Endothelial cell of umbilical vein (primary cell): ENCODE results near the gene MYO7B. TPM values are rescaled to one million over a fixed set of nuclear protein-coding genes. Genes with fewer than 3 reads are reported as not detected.

Experiments used
- BruUV-seq: library from RNA; stranded (reverse); fragments of 400-500 nt; replicated peaks from 2 replicates; lab custom pipeline; 2021; lab: Mats Ljungman, UMichigan
- CTCF ChIA-PET: fragments of 300-600, 350-600 bp; sonication (Branson Sonifier 250); formaldehyde crosslinking; loops from one replicate; lab custom pipeline; 2021; ENCODE audit warnings: antibody characterized with exemption, inconsistent platforms; lab: Charles Lee
- POLR2A ChIA-PET: fragments of 300-600, 350-600 bp; sonication (Branson Sonifier 250); formaldehyde crosslinking; loops from one replicate; lab custom pipeline; 2021; ENCODE audit warnings: antibody characterized with exemption, inconsistent platforms; lab: Charles Lee
- DNase-seq: peaks from one replicate; pipeline ENCODE4 v3.0.0-alpha.2; 2011; ENCODE audit warnings: low read depth, low spot score
- FAIRE-seq: peaks from 2 replicates; lab custom pipeline; 2011; peaks lifted over from hg19 to GRCh38; lab: Jason Lieb, UNC
- H2AFZ ChIP-seq: 2 replicates; pipeline ENCODE4 v1.6.0; 2012; ENCODE audit warnings: low read depth, low read length, control low read depth, inconsistent platforms
- H3K27ac ChIP-seq: 2 replicates; pipeline ENCODE4 v1.5.1; 2011; ENCODE audit warnings: low read depth, mild to moderate bottlenecking, control low read depth, low read length, moderate library complexity; ENCODE audit not compliant: insufficient read depth
- H3K27me3 ChIP-seq, 2 experiments: 2 replicates each; pipeline versions ENCODE4 v1.6.0 to v1.6.1; 2011; ENCODE audit warnings: low read length in 2 of 2, mixed read lengths in 1 of 2; ENCODE audit not compliant: control insufficient read depth in 2 of 2, insufficient read depth in 2 of 2
- H3K36me3 ChIP-seq, 2 experiments: 2 replicates in 1 of 2; 3 replicates in 1 of 2; pipeline ENCODE4 v1.5.1; 2011; ENCODE audit warnings: low read length in 2 of 2, mild to moderate bottlenecking in 1 of 2, moderate library complexity in 1 of 2; ENCODE audit not compliant: control insufficient read depth in 2 of 2, insufficient read depth in 2 of 2; ENCODE audit errors: extremely low read depth in 1 of 2
- H3K4me1 ChIP-seq: 3 replicates; pipeline ENCODE4 v1.5.1; 2011; ENCODE audit warnings: mild to moderate bottlenecking, low read length; ENCODE audit not compliant: control insufficient read depth, insufficient read depth; ENCODE audit errors: extremely low read depth
- H3K4me2 ChIP-seq: 2 replicates; pipeline ENCODE4 v1.6.1; 2011; ENCODE audit warnings: low read length, control low read depth, mixed read lengths; ENCODE audit not compliant: insufficient read depth
- H3K4me3 ChIP-seq, 3 experiments: fragments of 200-600 bp in 1 of 3; sonication (generic), shearing (Covaris generic) in 1 of 3; replicated peaks in 1 of 3; 2 replicates each; pipeline ENCODE4 v1.5.1; 2011 to 2016; ENCODE audit warnings: control low read depth in 3 of 3, low read length in 3 of 3, mild to moderate bottlenecking in 2 of 3, inconsistent platforms in 1 of 3, low read depth in 1 of 3, moderate library complexity in 1 of 3; ENCODE audit not compliant: insufficient read depth in 1 of 3
- H3K79me2 ChIP-seq: 2 replicates; pipeline ENCODE4 v1.6.0; 2012; ENCODE audit warnings: low read length, inconsistent platforms; ENCODE audit not compliant: control insufficient read depth, insufficient read depth
- H3K9ac ChIP-seq: replicated peaks from 2 replicates; pipeline ENCODE3; 2011; ENCODE audit warnings: low read length, control low read depth; ENCODE audit not compliant: insufficient read depth; ENCODE audit errors: extremely low read depth
- H3K9me1 ChIP-seq: replicated peaks from 3 replicates; pipeline ENCODE4 v1.6.0; 2011; ENCODE audit warnings: mild to moderate bottlenecking, low read length; ENCODE audit not compliant: control insufficient read depth, insufficient read depth; ENCODE audit errors: extremely low read depth
- H3K9me3 ChIP-seq: replicated peaks from 2 replicates; pipeline ENCODE4 v1.5.1; 2012; ENCODE audit warnings: low read length, inconsistent platforms; ENCODE audit not compliant: control insufficient read depth, insufficient read depth
- H4K20me1 ChIP-seq: replicated peaks from 2 replicates; pipeline ENCODE3; 2011; ENCODE audit warnings: mild to moderate bottlenecking, low read length; ENCODE audit not compliant: control insufficient read depth, insufficient read depth; ENCODE audit errors: extremely low read depth
- EZH2 ChIP-seq: IDR thresholded peaks from 2 replicates; pipeline ENCODE4 v1.6.1; 2012; ENCODE audit warnings: borderline replicate concordance, low read depth, mild to moderate bottlenecking, moderate library complexity, low read length, inconsistent platforms; ENCODE audit not compliant: severe bottlenecking
- FOS ChIP-seq: IDR thresholded peaks from 2 replicates; pipeline ENCODE4 v1.6.1; 2011; ENCODE audit warnings: mild to moderate bottlenecking, low read length, moderate library complexity, borderline replicate concordance; ENCODE audit not compliant: insufficient read depth
- GATA2 ChIP-seq: IDR thresholded peaks from 2 replicates; pipeline ENCODE4 v1.7.0; 2011; ENCODE audit warnings: low read depth, mild to moderate bottlenecking, moderate library complexity, mixed read lengths, low read length; ENCODE audit not compliant: insufficient read length, insufficient read depth
- JUN ChIP-seq: IDR thresholded peaks from 2 replicates; pipeline ENCODE4 v1.6.1; 2011; ENCODE audit warnings: borderline replicate concordance, low read depth; ENCODE audit not compliant: insufficient read length, insufficient read depth
- MYC ChIP-seq: IDR thresholded peaks from one replicate; pipeline ENCODE4 v1.6.1; 2011; ENCODE audit warnings: mild to moderate bottlenecking, low read depth, low read length
- POLR2A ChIP-seq: IDR thresholded peaks from 2 replicates; pipeline ENCODE4 v1.6.1; 2012; ENCODE audit warnings: low read depth, mild to moderate bottlenecking, control low read depth, low read length
- POLR2AphosphoS5 ChIP-seq: IDR thresholded peaks from 2 replicates; pipeline ENCODE4 v1.6.1; 2012; ENCODE audit warnings: low read depth, mild to moderate bottlenecking, control low read depth, low read length, moderate library complexity; ENCODE audit not compliant: insufficient read depth
- dilution Hi-C: fragments of 300-500 bp; cut with MboI; formaldehyde crosslinking; loops from one replicate; pipeline ENCODE4 v1.15.0; 2019; ENCODE audit warnings: low sequenced_read_pairs; ENCODE audit not compliant: extremely low pct_ligation_motif_present
- intact Hi-C: fragments of 100-400 bp; cut with micrococcal nuclease; formaldehyde crosslinking; loops from one replicate; pipeline ENCODE4 v1.10.0; 2022
- polyA plus RNA-seq, 4 experiments: library from polyadenylated mRNA; depleted of rRNA in 3 of 4; stranded (reverse) in 3 of 4; unstranded in 1 of 4; fragments of >200 nt; gene quantifications; 2 replicates each; pipeline versions ENCODE4 v1.2.1 to v1.2.3, GENCODE V29; 2011 to 2012; ENCODE audit warnings: missing spikeins in 1 of 4
- total RNA-seq: library from RNA; stranded (reverse); gene quantifications from 2 replicates; pipeline ENCODE4 v1.2.3, GENCODE V29; 2021
- TF ChIP-seq, protein P1 (sequence below), 2 donors: IDR thresholded peaks; 1 replicate in 1 of 2; 2 replicates in 1 of 2; pipeline ENCODE4 v1.5.1; 2011; ENCODE audit warnings: low read length in 2 of 2, mild to moderate bottlenecking in 2 of 2, moderate library complexity in 2 of 2, control low read depth in 1 of 2, inconsistent platforms in 1 of 2, low read depth in 1 of 2; ENCODE audit not compliant: insufficient read depth in 1 of 2; ENCODE audit errors: extremely low read depth in 1 of 2
- TF ChIP-seq, protein P2 (sequence below): IDR thresholded peaks from 2 replicates; pipeline ENCODE4 v1.6.1; 2011; ENCODE audit not compliant: insufficient read depth, insufficient read length

Gene MYO7B
- total and polyA plus RNA-seq, 2 donors (not counting 3 experiments of a cell fraction or from before 2014, with no cell fraction given), result 0.17 TPM; not detected in 1

DNA sequence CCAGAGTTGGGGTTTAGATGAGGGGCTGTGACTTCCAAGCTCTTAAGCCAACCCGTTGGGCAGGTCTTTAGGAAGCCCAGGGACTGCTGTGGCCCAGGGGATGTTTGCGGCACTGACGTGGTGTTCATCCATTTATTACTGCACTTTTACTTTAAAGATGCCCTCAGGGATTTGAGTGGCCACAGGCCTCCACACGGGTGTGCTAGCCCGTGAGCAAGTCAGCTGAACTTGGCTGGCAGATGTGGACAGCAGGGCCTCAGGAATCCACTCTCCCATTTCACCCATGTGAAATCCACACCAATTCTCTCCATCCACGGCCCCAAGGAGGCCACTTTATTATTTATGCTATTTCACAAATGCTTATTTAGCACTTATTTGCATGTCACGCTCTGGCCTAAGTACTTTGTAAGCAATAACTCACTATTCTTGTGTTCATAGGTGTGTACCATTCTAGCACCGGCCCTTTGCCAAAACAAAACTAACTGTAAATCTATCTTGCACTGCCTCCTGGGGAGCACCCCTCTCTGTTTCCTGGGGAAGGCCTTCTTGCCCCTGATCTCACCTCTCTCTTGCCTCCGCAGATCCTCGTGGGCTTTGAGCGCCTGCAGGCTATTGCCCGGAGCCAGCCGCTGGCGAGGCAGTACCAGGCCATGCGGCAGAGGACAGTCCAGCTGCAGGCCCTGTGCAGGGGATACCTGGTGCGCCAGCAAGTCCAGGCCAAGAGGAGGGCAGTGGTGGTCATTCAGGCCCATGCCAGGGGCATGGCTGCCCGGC lies 71.3 kb downstream of the MYO7B start:
- H3K4me1 ChIP-seq, result no peaks in the 10 kb centered on the region
- intact Hi-C loops, result no loop called here
- no peak for FAIRE-seq

DNA sequence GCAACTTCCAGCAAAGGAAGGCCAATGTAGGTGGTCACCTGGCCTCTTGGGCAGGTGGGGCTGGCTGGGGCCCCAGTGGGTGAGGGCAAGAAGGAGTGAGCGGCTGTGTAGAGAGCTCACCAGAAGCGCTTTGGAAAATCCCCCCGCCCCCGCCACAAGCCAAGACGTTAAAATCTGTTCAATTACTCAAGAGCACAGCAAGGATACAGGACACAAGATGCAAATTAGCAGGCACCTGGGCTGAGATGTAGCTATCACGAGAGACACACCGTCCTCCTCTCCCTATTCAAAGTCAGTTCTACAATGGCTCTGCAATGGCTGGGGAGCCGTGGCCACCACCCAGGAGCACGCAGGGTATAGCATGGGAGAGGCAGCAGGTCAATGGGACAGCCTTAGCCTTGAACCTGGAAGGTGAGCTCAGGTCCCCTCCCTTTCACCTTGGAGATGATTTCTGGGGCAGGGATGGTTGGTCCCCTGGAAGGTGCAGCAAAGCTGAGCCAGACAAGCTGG lies 72.0 kb downstream of the MYO7B start:
- Histone ChIP-seq H3K79me2 (no peaks in the 10 kb centered on the region), H3K4me2 (no peak overlapping the region), H4K20me1 (no peaks in the 10 kb centered on the region), H3K9me1 (no peaks in the 10 kb centered on the region), H3K9ac (no peak overlapping the region), H3K4me3 (no peak overlapping the region), H3K36me3 (no peaks in the 10 kb centered on the region), H2AFZ (no peak overlapping the region), H3K9me3 (no peaks in the 10 kb centered on the region), H3K4me1 (no peaks in the 10 kb centered on the region), H3K27ac (no peak overlapping the region), H3K27me3 (no peaks in the 10 kb centered on the region)
- dilution Hi-C loops, result no loop called here
- intact Hi-C loops, result no loop called here
- no peak for TF ChIP-seq MYC
- TF ChIP-seq POLR2A, result no peak
- TF ChIP-seq, protein P1, sequence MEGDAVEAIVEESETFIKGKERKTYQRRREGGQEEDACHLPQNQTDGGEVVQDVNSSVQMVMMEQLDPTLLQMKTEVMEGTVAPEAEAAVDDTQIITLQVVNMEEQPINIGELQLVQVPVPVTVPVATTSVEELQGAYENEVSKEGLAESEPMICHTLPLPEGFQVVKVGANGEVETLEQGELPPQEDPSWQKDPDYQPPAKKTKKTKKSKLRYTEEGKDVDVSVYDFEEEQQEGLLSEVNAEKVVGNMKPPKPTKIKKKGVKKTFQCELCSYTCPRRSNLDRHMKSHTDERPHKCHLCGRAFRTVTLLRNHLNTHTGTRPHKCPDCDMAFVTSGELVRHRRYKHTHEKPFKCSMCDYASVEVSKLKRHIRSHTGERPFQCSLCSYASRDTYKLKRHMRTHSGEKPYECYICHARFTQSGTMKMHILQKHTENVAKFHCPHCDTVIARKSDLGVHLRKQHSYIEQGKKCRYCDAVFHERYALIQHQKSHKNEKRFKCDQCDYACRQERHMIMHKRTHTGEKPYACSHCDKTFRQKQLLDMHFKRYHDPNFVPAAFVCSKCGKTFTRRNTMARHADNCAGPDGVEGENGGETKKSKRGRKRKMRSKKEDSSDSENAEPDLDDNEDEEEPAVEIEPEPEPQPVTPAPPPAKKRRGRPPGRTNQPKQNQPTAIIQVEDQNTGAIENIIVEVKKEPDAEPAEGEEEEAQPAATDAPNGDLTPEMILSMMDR (IDR thresholded peaks at IDR 0.05; ENCODE audit: extremely low read depth in 1 of 2, insufficient read depth in 1 of 2, low read depth in 1 of 2, low read length in 2 of 2), result no peak
- no peak for TF ChIP-seq FOS
- no peak for TF ChIP-seq GATA2
- TF ChIP-seq, protein P2, sequence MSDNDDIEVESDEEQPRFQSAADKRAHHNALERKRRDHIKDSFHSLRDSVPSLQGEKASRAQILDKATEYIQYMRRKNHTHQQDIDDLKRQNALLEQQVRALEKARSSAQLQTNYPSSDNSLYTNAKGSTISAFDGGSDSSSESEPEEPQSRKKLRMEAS, result no peak
- no peak for TF ChIP-seq JUN
- TF ChIP-seq POLR2AphosphoS5, result no peak
- no peak for TF ChIP-seq EZH2
- ChIA-PET CTCF (interaction anchor here (0.9 to 2.3 kb wide), 3 partner anchors 8 to 42 kb away, joined by 3 to 9 read pairs (median 4); no protein-coding TSS in a partner anchor), POLR2A (no interaction called here)
- FAIRE-seq (no peak), DNase-seq (no peak)
- BruUV-seq, result no TSS peak

More for the DNA sequence above, 71.3 kb downstream of the MYO7B start:
- CTCF ChIA-PET, result interaction anchor here (0.9 to 2.3 kb wide), 2 partner anchors 15 to 43 kb away, joined by 4 to 9 read pairs; no protein-coding TSS in a partner anchor
- Histone ChIP-seq H3K4me2 (no peak overlapping the region), H3K9me3 (no peaks in the 10 kb centered on the region), H3K27me3 (no peaks in the 10 kb centered on the region), H2AFZ (no peak overlapping the region), H3K9ac (no peak overlapping the region), H4K20me1 (no peaks in the 10 kb centered on the region), H3K79me2 (no peaks in the 10 kb centered on the region), H3K4me3 (no peak overlapping the region), H3K27ac (no peak overlapping the region), H3K9me1 (no peaks in the 10 kb centered on the region), H3K36me3 (no peaks in the 10 kb centered on the region)
- BruUV-seq, result no TSS peak
- dilution Hi-C loops, result no loop called here
- POLR2A ChIA-PET, result no interaction called here
- TF ChIP-seq POLR2AphosphoS5 (no peak), MYC (no peak), JUN (no peak)
- DNase-seq, result no peak
